ENCODE measurements around the gene MORC2.

The MORC2 gene

GRCh38 chr22:30923168-30923900 is 45.2 kb downstream of the MORC2 start:
- intact Hi-C loops (cut with DNase I), result no loop called here
- no peak for DNase-seq

GRCh38 chr22:30922151-30922611 is 46.4 kb downstream of the MORC2 start:
- DNase-seq, result peak in 8 of 10 donors; percentile 31 to 92 (median 54)
- intact Hi-C loops (cut with DNase I), result no loop called here

- intact Hi-C loops (cut with DNase I), result no loop called here
- no peak for DNase-seq
Measured at GRCh38 chr22:30921108-30921507, 47.5 kb downstream of the MORC2 start.

- peak; percentile 66 to 97 (median 88) for DNase-seq
- intact Hi-C loops (cut with DNase I), result loop anchor here (1.0 kb wide), 2 partner anchors 157 to 286 kb away; no protein-coding TSS in a partner anchor
Measured at GRCh38 chr22:30920407-30920806, 48.2 kb downstream of the MORC2 start.

- intact Hi-C loops (cut with DNase I), result loop anchor here (1.0 kb wide), 2 partner anchors 157 to 286 kb away; no protein-coding TSS in a partner anchor
Measured at GRCh38 chr22:30919973-30920372, 48.6 kb downstream of the MORC2 start.

GRCh38 chr22:30918761-30919160 is 49.8 kb downstream of the MORC2 start:
- DNase-seq, result no peak
- intact Hi-C loops (cut with DNase I), result no loop called here

More at GRCh38 chr22:30919973-30920372, 48.6 kb downstream of the MORC2 start:
- DNase-seq, result no peak

GRCh38 chr22:30910358-30910757 is 58.2 kb downstream of the MORC2 start:
- no peak for DNase-seq
- intact Hi-C loops (cut with DNase I), result no loop called here

- DNase-seq, result no peak
- intact Hi-C loops (cut with DNase I), result no loop called here
Measured at GRCh38 chr22:30909306-30909705, 59.3 kb downstream of the MORC2 start.

- DNase-seq, result peak in 1 of 10 donors; percentile 56
- intact Hi-C loops (cut with DNase I), result no loop called here
Measured at GRCh38 chr22:30908051-30908461, 60.5 kb downstream of the MORC2 start.

- intact Hi-C loops (cut with DNase I), result no loop called here
- DNase-seq, result peak in 1 of 10 donors; percentile 42
Measured at GRCh38 chr22:30906946-30907345, 61.6 kb downstream of the MORC2 start.

GRCh38 chr22:30906411-30906810 is 62.2 kb downstream of the MORC2 start:
- intact Hi-C loops (cut with DNase I), result no loop called here
- no peak for DNase-seq

- peak in 2 of 10 donors; percentile 64 to 83 for DNase-seq
- intact Hi-C loops (cut with DNase I), result no loop called here
Measured at GRCh38 chr22:30905696-30906341, 62.8 kb downstream of the MORC2 start.

- intact Hi-C loops (cut with DNase I), result no loop called here
- no peak for DNase-seq
Measured at GRCh38 chr22:30903876-30904460, 64.6 kb downstream of the MORC2 start.

- intact Hi-C loops (cut with DNase I), result no loop called here
- no peak for DNase-seq
Measured at GRCh38 chr22:30902496-30903357, 65.8 kb downstream of the MORC2 start.

GRCh38 chr22:30894371-30894740 is 74.2 kb downstream of the MORC2 start:
- intact Hi-C loops (cut with DNase I), result no loop called here

GRCh38 chr22:30893434-30894370 is 74.9 kb downstream of the MORC2 start:
- intact Hi-C loops (cut with DNase I), result no loop called here
- peak in 2 of 10 donors; percentile 49 to 58 for DNase-seq

More at GRCh38 chr22:30894371-30894740, 74.2 kb downstream of the MORC2 start:
- peak in 1 of 10 donors; percentile 22 for DNase-seq

- DNase-seq, result peak in 2 of 10 donors; percentile 38 to 74
- intact Hi-C loops (cut with DNase I), result no loop called here
Measured at GRCh38 chr22:30892731-30893221, 75.8 kb downstream of the MORC2 start.

GRCh38 chr22:30892286-30892685 is 76.3 kb downstream of the MORC2 start:
- intact Hi-C loops (cut with DNase I), result no loop called here
- DNase-seq, result peak in 4 of 10 donors; percentile 1 to 79 (median 57)

- peak in 3 of 10 donors; percentile 0 to 50 (median 31) for DNase-seq
Measured at GRCh38 chr22:30891781-30892180, 76.8 kb downstream of the MORC2 start.

More at GRCh38 chr22:30891781-30892180, 76.8 kb downstream of the MORC2 start:
- intact Hi-C loops (cut with DNase I), result no loop called here
